Adrenal gland (tissue), 12 donors: Measurements from ENCODE around the gene FCHO2. TPM values are rescaled to one million over a fixed set of nuclear protein-coding genes. Genes with fewer than 3 reads are reported as not detected.

Source experiments
- DNase-seq, 7 donors: peaks; one replicate each; pipeline ENCODE4 v3.0.0-alpha.2; 2019 to 2020
- H3K27ac ChIP-seq, 5 donors: fragments of 200-600 bp; sonication (generic) in 4 of 5; 1 replicate in 3 of 5; 2 replicates in 2 of 5; pipeline versions ENCODE4 v1.5.1 to v1.8.0; 2016 to 2020; ENCODE audit warnings: mild to moderate bottlenecking in 1 of 5
- H3K27me3 ChIP-seq: fragments of 200-600 bp; 2 replicates; pipeline ENCODE4 v1.8.0; 2021
- H3K36me3 ChIP-seq, 2 donors: fragments of 200-600 bp; replicated peaks in 1 of 2; 1 replicate in 1 of 2; 2 replicates in 1 of 2; pipeline versions ENCODE4 v1.5.1 to v1.8.0; 2018 to 2022
- H3K4me1 ChIP-seq, 2 donors: fragments of 200-600 bp; replicated peaks in 1 of 2; 1 replicate in 1 of 2; 2 replicates in 1 of 2; pipeline versions ENCODE4 v1.5.1 to v1.8.0; 2018 to 2021
- H3K4me3 ChIP-seq, 4 donors: fragments of 200-600 bp; sonication (generic) in 3 of 4; one replicate each; pipeline ENCODE4 v1.5.1; 2016 to 2018
- H3K9me3 ChIP-seq, 3 donors: fragments of 200-600 bp; sonication (generic) in 1 of 3; replicated peaks in 1 of 3; 1 replicate in 2 of 3; 2 replicates in 1 of 3; pipeline versions ENCODE4 v1.5.1 to v1.8.0; 2016 to 2021
- CTCF ChIP-seq, 6 experiments: fragments of 450-650 bp in 4 of 6; fragments of 200-600 bp in 2 of 6; sonication (generic) in 1 of 6; IDR thresholded peaks; 1 replicate in 5 of 6; 2 replicates in 1 of 6; pipeline versions ENCODE4 v1.5.1 to v1.8.0; 2016 to 2021; ENCODE audit warnings: antibody characterized with exemption in 6 of 6, mild to moderate bottlenecking in 2 of 6, moderate library complexity in 1 of 6
- POLR2A ChIP-seq, 2 donors: fragments of 450-650 bp; IDR thresholded peaks; one replicate each; pipeline ENCODE4 v1.6.1; 2017; ENCODE audit warnings: antibody characterized with exemption in 2 of 2, mild to moderate bottlenecking in 2 of 2, moderate library complexity in 1 of 2
- WGBS, 4 donors: extraction: QIAGEN DNeasy Blood & Tissue Kit in 2 of 4; methylation state at CpG; one replicate each; pipeline versions ENCODE4 v1.1.5 to v1.1.7; 2013 to 2017; 5-methylcytosine and 5-hydroxymethylcytosine counted together
- intact Hi-C, 2 donors: fragments of 100-400 bp; cut with DNase I; formaldehyde crosslinking; loops; one replicate each; pipeline versions ENCODE4 v1.14.1 to v1.15.0; 2022 to 2023
- polyA plus RNA-seq, 3 donors: library from polyadenylated mRNA; stranded (reverse); fragments of 200-250 nt in 2 of 3; fragments of 350-450 nt in 1 of 3; fragmentation: Illumina TruSeq in 1 of 3; extraction: RNeasy Lipid Tissue Mini Kit (QIAGEN cat#74804) in 1 of 3; gene quantifications; one replicate each; pipeline ENCODE4 v1.2.3, GENCODE V29; 2013 to 2014
- total RNA-seq, 9 donors: library from RNA; depleted of rRNA in 4 of 9; stranded (reverse); fragments of >200 nt in 4 of 9; fragments of 120-200 nt in 1 of 9; fragmentation: NEBNext Ultra II Directional in 1 of 9; extraction: Animal tissue kit (Norgen Biotek cat#: 25700) in 1 of 9; gene quantifications; one replicate each; pipeline versions ENCODE4 v1.1.0 to v1.2.4, GENCODE V29; 2013 to 2023
- donor health status: healthy with polysubstance abuse.
- donor health status: Bipolar disorder and iron deficiency.
- donor health status: DM: yes; HTN: yes; CAD: no.
- donor health status: DM: no; HTN: no; CAD: no.
- donor health status: DM: no; HTN: no; CAD: no.
- donor health status: DM: yes; HTN: yes; CAD: no.

The FCHO2 gene
- total and polyA plus RNA-seq, 12 donors: 5.1 to 32.7 (median 20.0) TPM

- 80 to 91% (median 85%) methylated on average over 1 of the region's 1 CpG for WGBS, 4 donors
- TF ChIP-seq POLR2A (IDR thresholded peaks at IDR 0.05) (no peak), CTCF (IDR thresholded peaks at IDR 0.05) (no peak)
Measured at GRCh38 chr5:73094415-73094814, 138.6 kb downstream of the FCHO2 start.

GRCh38 chr5:73095564-73096238 lies 139.9 kb downstream of the FCHO2 start:
- TF ChIP-seq CTCF (IDR thresholded peaks at IDR 0.05) (no peak), POLR2A (IDR thresholded peaks at IDR 0.05) (no peak)
- 84 to 97% (median 96%) methylated on average over 6 of the region's 6 CpGs for WGBS, 4 donors
- H3K27ac ChIP-seq: no peak overlapping the region
- no peaks in the 10 kb centered on the region for H3K4me1 ChIP-seq
- H3K27me3 ChIP-seq: no peaks in the 10 kb centered on the region
- H3K4me3 ChIP-seq: no peak overlapping the region
- no peaks in the 10 kb centered on the region for H3K9me3 ChIP-seq
- no peak for DNase-seq
- intact Hi-C loops: no loop called here
- no peaks in the 10 kb centered on the region for H3K36me3 ChIP-seq

More at GRCh38 chr5:73094415-73094814, 138.6 kb downstream of the FCHO2 start:
- Histone ChIP-seq H3K4me1 (no peaks in the 10 kb centered on the region), H3K4me3 (no peak overlapping the region), H3K27me3 (no peaks in the 10 kb centered on the region), H3K9me3 (no peaks in the 10 kb centered on the region), H3K36me3 (no peaks in the 10 kb centered on the region), H3K27ac (no peak overlapping the region)
- intact Hi-C loops: no loop called here
- no peak for DNase-seq

GRCh38 chr5:73096239-73096575 lies 140.4 kb downstream of the FCHO2 start:
- Histone ChIP-seq H3K27me3 (no peaks in the 10 kb centered on the region), H3K4me1 (no peaks in the 10 kb centered on the region), H3K27ac (no peak overlapping the region), H3K36me3 (no peaks in the 10 kb centered on the region), H3K9me3 (no peaks in the 10 kb centered on the region), H3K4me3 (no peak overlapping the region)
- 87 to 97% (median 92%) methylated on average over 1 of the region's 1 CpG for WGBS, 4 donors
- intact Hi-C loops: no loop called here
- no peak for DNase-seq
- TF ChIP-seq POLR2A (IDR thresholded peaks at IDR 0.05): no peak

GRCh38 chr5:73097740-73098139 lies 141.9 kb downstream of the FCHO2 start:
- DNase-seq: no peak
- intact Hi-C loops: no loop called here
- Histone ChIP-seq H3K4me1 (no peaks in the 10 kb centered on the region), H3K36me3 (no peaks in the 10 kb centered on the region), H3K9me3 (no peaks in the 10 kb centered on the region), H3K27ac (no peak overlapping the region), H3K27me3 (no peaks in the 10 kb centered on the region), H3K4me3 (no peak overlapping the region)
- TF ChIP-seq CTCF (IDR thresholded peaks at IDR 0.05) (no peak), POLR2A (IDR thresholded peaks at IDR 0.05) (no peak)
- 78 to 86% (median 86%) methylated on average over 2 of the region's 2 CpGs for WGBS, 4 donors

GRCh38 chr5:73100109-73100508 lies 144.3 kb downstream of the FCHO2 start:
- DNase-seq: no peak
- intact Hi-C loops: no loop called here
- Histone ChIP-seq H3K27me3 (no peaks in the 10 kb centered on the region), H3K4me3 (no peak overlapping the region), H3K36me3 (no peaks in the 10 kb centered on the region), H3K27ac (no peak overlapping the region), H3K9me3 (no peaks in the 10 kb centered on the region), H3K4me1 (no peaks in the 10 kb centered on the region)
- WGBS, 4 donors: 87 to 95% (median 90%) methylated on average over 4 of the region's 4 CpGs
- no peak for TF ChIP-seq POLR2A (IDR thresholded peaks at IDR 0.05)
- TF ChIP-seq CTCF (IDR thresholded peaks at IDR 0.05): no peak
